IMR-90 (cell line): Measurements from ENCODE around the gene MRPS10. TPM values are rescaled to one million over a fixed set of nuclear protein-coding genes. Genes with fewer than 3 reads are reported as not detected.

Experiments
- ATAC-seq: fragments of 200-7000 bp; cut with Tn5 transposase; 2 replicates; pipeline ENCODE4 v1.9.1; 2020; ENCODE audit warnings: low read depth, mild to moderate bottlenecking, moderate library complexity
- BruUV-seq: library from RNA; stranded (reverse); fragments of 400-500 nt; replicated peaks from 2 replicates; lab custom pipeline; 2021; lab: Mats Ljungman, UMichigan
- CTCF ChIA-PET: fragments of 300-600 bp; formaldehyde crosslinking; extraction: SDS; loops from one replicate; lab custom pipeline; 2021; ENCODE audit warnings: antibody characterized with exemption; lab: Yijun Ruan, JAX
- POLR2A ChIA-PET: fragments of 300-600 bp; sonication (Branson Sonifier 250); formaldehyde crosslinking; loops from one replicate; lab custom pipeline; 2022; ENCODE audit warnings: antibody characterized with exemption; ENCODE audit not compliant: unreplicated experiment; lab: Charles Lee
- DNase-seq: peaks from one replicate; pipeline ENCODE4 v3.0.0; 2013
- H2AFZ ChIP-seq: replicated peaks from 2 replicates; pipeline ENCODE3; 2013; ENCODE audit warnings: low read length, mild to moderate bottlenecking; ENCODE audit not compliant: poor library complexity
- H2AK5ac ChIP-seq: 2 replicates; pipeline ENCODE4 v1.6.1; 2013; ENCODE audit warnings: low read depth, low read length, inconsistent platforms
- H2AK9ac ChIP-seq: replicated peaks from 2 replicates; pipeline ENCODE3; 2013; ENCODE audit warnings: mild to moderate bottlenecking, low read depth, low read length, moderate library complexity; ENCODE audit not compliant: poor library complexity
- H2BK120ac ChIP-seq: 2 replicates; pipeline ENCODE4 v1.6.1; 2013; ENCODE audit warnings: low read depth, low read length, inconsistent platforms
- H2BK15ac ChIP-seq: 3 replicates; pipeline ENCODE4 v1.6.1; 2013; ENCODE audit warnings: low read depth, low read length, inconsistent platforms
- H2BK20ac ChIP-seq: 2 replicates; pipeline ENCODE4 v1.6.1; 2013; ENCODE audit warnings: low read depth, mild to moderate bottlenecking, inconsistent platforms, low read length, moderate library complexity
- H2BK5ac ChIP-seq: 2 replicates; pipeline ENCODE4 v1.6.1; 2013; ENCODE audit warnings: mild to moderate bottlenecking, low read depth, low read length, inconsistent platforms; ENCODE audit not compliant: poor library complexity, severe bottlenecking
- H3K14ac ChIP-seq: replicated peaks from 2 replicates; pipeline ENCODE4 v1.6.1; 2013; ENCODE audit warnings: low read depth, low read length, inconsistent platforms
- H3K18ac ChIP-seq: 2 replicates; pipeline ENCODE4 v1.6.1; 2013; ENCODE audit warnings: low read depth, low read length, control low read depth
- H3K23ac ChIP-seq: 2 replicates; pipeline ENCODE4 v1.6.1; 2013; ENCODE audit warnings: low read depth, low read length, inconsistent platforms
- H3K27ac ChIP-seq: 2 replicates; pipeline ENCODE4 v1.5.1; 2013; ENCODE audit warnings: mild to moderate bottlenecking, control low read depth, low read length; ENCODE audit not compliant: insufficient read depth
- H3K27me3 ChIP-seq: 2 replicates; pipeline ENCODE4 v1.6.1; 2013; ENCODE audit warnings: low read length; ENCODE audit not compliant: control insufficient read depth, insufficient read depth
- H3K36me3 ChIP-seq: 2 replicates; pipeline ENCODE4 v1.6.1; 2013; ENCODE audit warnings: low read length, mixed read lengths; ENCODE audit not compliant: control insufficient read depth, insufficient read depth
- H3K4ac ChIP-seq: 2 replicates; pipeline ENCODE4 v1.6.1; 2013; ENCODE audit warnings: low read depth, low read length, inconsistent platforms
- H3K4me1 ChIP-seq: 2 replicates; pipeline ENCODE4 v1.6.1; 2013; ENCODE audit warnings: low read length, mixed read lengths; ENCODE audit not compliant: control insufficient read depth, insufficient read depth
- H3K4me2 ChIP-seq: 2 replicates; pipeline ENCODE4 v1.6.1; 2013; ENCODE audit warnings: low read depth, mild to moderate bottlenecking, control low read depth, low read length, moderate library complexity
- H3K4me3 ChIP-seq: 2 replicates; pipeline ENCODE4 v1.5.1; 2013; ENCODE audit warnings: low read depth, mild to moderate bottlenecking, control low read depth, low read length, moderate library complexity; ENCODE audit not compliant: insufficient read depth
- H3K56ac ChIP-seq: 2 replicates; pipeline ENCODE4 v1.6.1; 2013; ENCODE audit warnings: low read length, inconsistent platforms; ENCODE audit not compliant: insufficient read depth; ENCODE audit errors: extremely low read depth
- H3K79me1 ChIP-seq, 2 experiments: 2 replicates each; pipeline ENCODE4 v1.6.1; 2013; ENCODE audit warnings: low read length in 2 of 2, inconsistent platforms in 1 of 2, low read depth in 1 of 2
- H3K9ac ChIP-seq: 2 replicates; pipeline ENCODE4 v1.6.1; 2013; ENCODE audit warnings: low read depth, low read length, control low read depth
- H3K9me1 ChIP-seq: 2 replicates; pipeline ENCODE4 v1.6.1; 2013; ENCODE audit warnings: low read length, inconsistent platforms; ENCODE audit not compliant: insufficient read depth
- H3K9me3 ChIP-seq: 2 replicates; pipeline ENCODE4 v1.6.1; 2013; ENCODE audit warnings: low read length; ENCODE audit not compliant: control insufficient read depth, insufficient read depth
- H4K20me1 ChIP-seq: 2 replicates; pipeline ENCODE4 v1.6.1; 2013; ENCODE audit warnings: low read length, inconsistent platforms; ENCODE audit not compliant: insufficient read depth
- H4K5ac ChIP-seq: 2 replicates; pipeline ENCODE4 v1.6.1; 2013; ENCODE audit warnings: mild to moderate bottlenecking, low read depth, low read length, control low read depth
- H4K8ac ChIP-seq, 2 experiments: 2 replicates each; pipeline ENCODE4 v1.6.1; 2013; ENCODE audit warnings: low read depth in 2 of 2, low read length in 2 of 2, control low read depth in 1 of 2, inconsistent platforms in 1 of 2
- H4K91ac ChIP-seq: 2 replicates; pipeline ENCODE4 v1.6.1; 2013; ENCODE audit warnings: low read depth, low read length, inconsistent platforms; ENCODE audit not compliant: insufficient read depth
- BHLHE40 ChIP-seq: fragments of 150-350 bp; IDR thresholded peaks from 2 replicates; pipeline ENCODE4 v1.6.1; 2016; ENCODE audit warnings: mild to moderate bottlenecking, low read depth, low read length
- RAD21 ChIP-seq: IDR thresholded peaks from 2 replicates; pipeline ENCODE4 v1.6.1; 2012; ENCODE audit warnings: low read length, improper control_type of control experiment
- RFX5 ChIP-seq: IDR thresholded peaks from 2 replicates; pipeline ENCODE4 v1.8.0; 2012; ENCODE audit warnings: low read depth, mild to moderate bottlenecking, low read length, moderate library complexity
- SMC3 ChIP-seq: fragments of 150-350 bp; IDR thresholded peaks from 2 replicates; pipeline ENCODE4 v1.6.1; 2016; ENCODE audit warnings: low read depth, mild to moderate bottlenecking, antibody characterized with exemption, low read length, moderate library complexity
- whole genome bisulfite sequencing, 2 experiments: methylation state at CpG; one replicate each; pipeline versions ENCODE4 v1.1.5 to v1.1.7; 2013; ENCODE audit warnings: missing lambda C conversion rate in 2 of 2; ENCODE audit not compliant: insufficient read length in 1 of 2; ENCODE audit errors: extremely low coverage in 2 of 2; 5-methylcytosine and 5-hydroxymethylcytosine counted together
- dilution Hi-C: fragments of 300-500 bp; cut with HindIII; formaldehyde crosslinking; loops from one replicate; pipeline ENCODE4 v1.14.3; 2018; ENCODE audit warnings: low sequenced_read_pairs; ENCODE audit not compliant: unreplicated experiment
- in situ Hi-C: fragments of 300-500 bp; cut with MboI; formaldehyde crosslinking; loops from 3 replicates; pipeline ENCODE4 v1.14.3; 2019; ENCODE audit warnings: low sequenced_read_pairs, inconsistent platforms, mixed read lengths
- intact Hi-C: fragments of 100-400 bp; cut with micrococcal nuclease; formaldehyde crosslinking; loops from 2 replicates; pipeline ENCODE4 v1.10.0; 2022
- polyA plus RNA-seq, 3 experiments: library from polyadenylated mRNA; depleted of rRNA; stranded (reverse); fragments of >200 nt; gene quantifications; 2 replicates each; pipeline ENCODE4 v1.2.3, GENCODE V29; 2012; ENCODE audit warnings: low replicate concordance in 1 of 3
- total RNA-seq: library from RNA; depleted of rRNA; stranded (reverse); fragments of >200 nt; gene quantifications from 2 replicates; pipeline ENCODE4 v1.2.3, GENCODE V29; 2012

Gene MRPS10
- total and polyA plus RNA-seq, 2 of the 4 experiments (the other 2 are of a cell fraction): 28.5 to 47.0 TPM

DNA sequence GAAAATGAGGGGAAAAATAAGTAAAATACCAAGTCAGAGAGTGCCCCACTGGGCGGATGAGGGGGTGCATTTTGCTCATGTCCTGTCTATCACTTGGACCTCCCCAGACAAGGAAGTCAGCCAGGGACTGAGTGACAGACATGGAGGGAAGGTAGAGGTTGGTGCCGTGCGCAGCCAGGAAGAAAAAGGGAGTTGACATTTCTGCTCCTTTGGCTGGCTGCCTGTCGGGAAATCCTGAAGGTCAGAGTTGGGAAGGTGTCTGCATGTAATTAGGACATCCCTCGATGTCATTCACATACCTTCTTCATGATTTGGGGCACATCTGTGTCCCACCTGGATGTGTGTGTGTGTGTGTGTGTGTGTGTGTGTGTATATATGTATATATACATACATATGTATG lies 35.6 kb downstream of the MRPS10 start:
- H3K9ac ChIP-seq: no peak overlapping the region
- no peaks in the 10 kb centered on the region for H4K20me1 ChIP-seq
- ChIA-PET POLR2A (no interaction called here), CTCF (no interaction called here)
- no peaks in the 10 kb centered on the region for H3K36me3 ChIP-seq
- no peak overlapping the region for H4K91ac ChIP-seq
- H3K23ac ChIP-seq: no peak overlapping the region
- no peak overlapping the region for H3K27ac ChIP-seq
- no peak overlapping the region for H3K4me2 ChIP-seq
- no peak overlapping the region for H4K5ac ChIP-seq
- H3K4ac ChIP-seq: no peak overlapping the region; the same call in 1 of the 2 replicates
- BruUV-seq: no TSS peak
- H2BK5ac ChIP-seq: no peak overlapping the region
- WGBS, 2 experiments: no CpG with 5 or more reads among the region's 5 CpGs
- no peaks in the 10 kb centered on the region for H3K9me3 ChIP-seq
- H2BK15ac ChIP-seq: no peak overlapping the region
- no peak overlapping the region for H2AK9ac ChIP-seq
- no peak overlapping the region for H3K56ac ChIP-seq
- H2BK120ac ChIP-seq: no peak overlapping the region
- no peaks in the 10 kb centered on the region for H3K9me1 ChIP-seq
- dilution Hi-C loops: no loop called here
- intact Hi-C loops: no loop called here
- no peak for ATAC-seq
- in situ Hi-C loops: no loop called here
- no peak overlapping the region for H4K8ac ChIP-seq
- no peak for TF ChIP-seq SMC3
- TF ChIP-seq BHLHE40: no peak
- no peak for TF ChIP-seq RFX5
- no peak for TF ChIP-seq RAD21
- H3K79me1 ChIP-seq: no peaks in the 10 kb centered on the region
- no peak for DNase-seq
- no peak overlapping the region for H2BK20ac ChIP-seq
- no peak overlapping the region for H2AK5ac ChIP-seq
- peak overlapping the region; percentile 49 for H2AFZ ChIP-seq
- no peak overlapping the region for H3K4me3 ChIP-seq
- H3K18ac ChIP-seq: no peak overlapping the region
- H3K27me3 ChIP-seq: no peaks in the 10 kb centered on the region; the same call in 1 of the 2 replicates
- H3K4me1 ChIP-seq: peaks cover 4% of the 10 kb centered on the region; the same call in 1 of the 2 replicates
- H3K14ac ChIP-seq: no peak overlapping the region
